HCT116 (cell line): ENCODE data around the gene RCAN2. TPM values are rescaled to one million over a fixed set of nuclear protein-coding genes. Genes with fewer than 3 reads are reported as not detected.

Source experiments
- ATAC-seq: fragments of 200-7000 bp; cut with Tn5 transposase; 2 replicates; pipeline ENCODE4 v1.9.1; 2020; ENCODE audit warnings: mild to moderate bottlenecking, moderate library complexity
- BruUV-seq: library from RNA; stranded (reverse); fragments of 400-500 nt; replicated peaks from 2 replicates; lab custom pipeline; 2021; lab: Mats Ljungman, UMichigan
- CTCF ChIA-PET: fragments of 300-600 bp; sonication (Branson Sonifier 250); formaldehyde crosslinking; loops from one replicate; lab custom pipeline; 2021; ENCODE audit warnings: antibody characterized with exemption; lab: Charles Lee
- POLR2A ChIA-PET: fragments of 300-600, 350-600 bp; sonication (Branson Sonifier 250); formaldehyde crosslinking; loops from one replicate; lab custom pipeline; 2021; ENCODE audit warnings: antibody characterized with exemption; lab: Charles Lee
- RAD21 ChIA-PET, 2 experiments: fragments of 300-600 bp; sonication (Branson Sonifier 250); formaldehyde crosslinking; loops; one replicate each; lab custom pipeline; 2023; ENCODE audit warnings: low total read pairs in 2 of 2; ENCODE audit not compliant: uncharacterized antibody in 2 of 2, unreplicated experiment in 2 of 2, low non-redundant PET in 1 of 2; lab: Charles Lee
- DNase-seq: peaks from one replicate; pipeline ENCODE4 v3.0.0-alpha.2; 2010; ENCODE audit warnings: low read depth, low spot score
- H2AFZ ChIP-seq: fragments of 200-600 bp; shearing (Covaris generic), sonication (generic); 2 replicates; pipeline ENCODE4 v1.6.1; 2017; ENCODE audit warnings: low read depth, mixed run types, mixed read lengths, antibody characterized with exemption, low read length; ENCODE audit not compliant: poor library complexity, severe bottlenecking
- H3K27ac ChIP-seq: 2 replicates; pipeline ENCODE4 v1.5.1; 2012; ENCODE audit warnings: low read depth, low read length
- H3K27me3 ChIP-seq: fragments of 200-600 bp; sonication (generic); 2 replicates; pipeline ENCODE4 v1.6.1; 2016; ENCODE audit warnings: mixed run types, low read length, mixed read lengths; ENCODE audit not compliant: insufficient read depth
- H3K36me3 ChIP-seq, 2 experiments: fragments of 200-500 bp in 1 of 2; fragments of 200-600 bp in 1 of 2; sonication (Bioruptor generic) in 1 of 2; sonication (generic) in 1 of 2; 2 replicates each; pipeline versions ENCODE4 v1.5.1 to v1.6.1; 2014 to 2016; ENCODE audit warnings: low read length in 2 of 2, inconsistent platforms in 1 of 2, mixed read lengths in 1 of 2, mixed run types in 1 of 2; ENCODE audit not compliant: insufficient read depth in 2 of 2, control insufficient read depth in 1 of 2
- H3K4me1 ChIP-seq, 2 experiments: fragments of 200-600 bp in 1 of 2; sonication (generic) in 1 of 2; 2 replicates each; pipeline versions ENCODE4 v1.5.1 to v1.6.1; 2012 to 2017; ENCODE audit warnings: low read length in 2 of 2, inconsistent platforms in 1 of 2, mild to moderate bottlenecking in 1 of 2, mixed read lengths in 1 of 2, mixed run types in 1 of 2, moderate library complexity in 1 of 2; ENCODE audit not compliant: insufficient read depth in 2 of 2, control insufficient read depth in 1 of 2
- H3K4me2 ChIP-seq: fragments of 200-600 bp; sonication (generic); 2 replicates; pipeline ENCODE4 v1.6.1; 2017; ENCODE audit warnings: mixed run types, low read length, mixed read lengths
- H3K4me3 ChIP-seq, 2 experiments: fragments of 200-600 bp in 1 of 2; sonication (generic) in 1 of 2; replicated peaks in 1 of 2; 2 replicates each; pipeline ENCODE4 v1.5.1; 2011 to 2016; ENCODE audit warnings: low read length in 2 of 2, control low read depth in 1 of 2, low read depth in 1 of 2, mild to moderate bottlenecking in 1 of 2, mixed read lengths in 1 of 2, mixed run types in 1 of 2
- H3K79me2 ChIP-seq: fragments of 200-600 bp; sonication (generic); 2 replicates; pipeline ENCODE4 v1.6.1; 2017; ENCODE audit warnings: mild to moderate bottlenecking, mixed run types, low read length, moderate library complexity, mixed read lengths; ENCODE audit not compliant: insufficient read depth
- H3K9ac ChIP-seq: fragments of 200-600 bp; sonication (generic); 2 replicates; pipeline ENCODE4 v1.6.1; 2016; ENCODE audit warnings: low read length, mixed read lengths
- H3K9me2 ChIP-seq: fragments of 200-600 bp; sonication (generic), shearing (Covaris generic); 2 replicates; pipeline ENCODE4 v1.6.1; 2017; ENCODE audit warnings: mixed run types, mild to moderate bottlenecking, moderate library complexity; ENCODE audit not compliant: insufficient read depth
- H3K9me3 ChIP-seq, 2 experiments: fragments of 200-500 bp in 1 of 2; fragments of 200-600 bp in 1 of 2; sonication (Bioruptor generic) in 1 of 2; sonication (generic) in 1 of 2; 2 replicates each; pipeline ENCODE4 v1.6.1; 2014 to 2017; ENCODE audit warnings: low read length in 2 of 2, mixed read lengths in 2 of 2, inconsistent platforms in 1 of 2, low read depth in 1 of 2, mild to moderate bottlenecking in 1 of 2, mixed run types in 1 of 2, moderate library complexity in 1 of 2; ENCODE audit not compliant: control insufficient read depth in 1 of 2, insufficient read depth in 1 of 2
- H4K20me1 ChIP-seq: fragments of 200-600 bp; sonication (generic), shearing (Covaris generic); 2 replicates; pipeline ENCODE4 v1.6.1; 2017; ENCODE audit warnings: mixed run types, mild to moderate bottlenecking, moderate library complexity; ENCODE audit not compliant: insufficient read depth
- ATF3 ChIP-seq: IDR thresholded peaks from 2 replicates; pipeline ENCODE4 v1.6.1; 2012
- EGR1 ChIP-seq: IDR thresholded peaks from 2 replicates; pipeline ENCODE4 v1.6.1; 2012; ENCODE audit warnings: low read depth
- ELF1 ChIP-seq: IDR thresholded peaks from 2 replicates; pipeline ENCODE4 v1.6.1; 2012; ENCODE audit warnings: low read depth, borderline replicate concordance
- EZH2 ChIP-seq: fragments of 200-600 bp; sonication (generic); IDR thresholded peaks from 2 replicates; pipeline ENCODE4 v1.6.1; 2017; ENCODE audit warnings: antibody characterized with exemption, mixed run types
- EZH2phosphoT487 ChIP-seq: fragments of 200-600 bp; IDR thresholded peaks from 2 replicates; pipeline ENCODE4 v1.6.1; 2018; ENCODE audit warnings: antibody characterized with exemption, borderline replicate concordance
- FOSL1 ChIP-seq: IDR thresholded peaks from 2 replicates; pipeline ENCODE4 v1.6.1; 2012; ENCODE audit warnings: low read depth
- JUND ChIP-seq: IDR thresholded peaks from 2 replicates; pipeline ENCODE4 v1.6.1; 2012
- POLR2A ChIP-seq: IDR thresholded peaks from 2 replicates; pipeline ENCODE4 v1.7.0; 2011; ENCODE audit warnings: borderline replicate concordance; ENCODE audit not compliant: insufficient read depth, insufficient read length; ENCODE audit errors: extremely low read depth
- POLR2AphosphoS5 ChIP-seq: IDR thresholded peaks from 2 replicates; pipeline ENCODE4 v1.6.1; 2011; ENCODE audit warnings: mild to moderate bottlenecking, low read depth, low read length, moderate library complexity
- REST ChIP-seq: IDR thresholded peaks from 2 replicates; pipeline ENCODE4 v1.6.1; 2012; ENCODE audit warnings: low read depth
- SIN3A ChIP-seq: IDR thresholded peaks from 2 replicates; pipeline ENCODE4 v1.6.1; 2012; ENCODE audit warnings: low read depth
- SP1 ChIP-seq: IDR thresholded peaks from 2 replicates; pipeline ENCODE4 v1.6.1; 2012; ENCODE audit warnings: low read depth
- SRF ChIP-seq: IDR thresholded peaks from 2 replicates; pipeline ENCODE4 v1.6.1; 2012; ENCODE audit warnings: low read depth
- TCF7L2 ChIP-seq: IDR thresholded peaks from 2 replicates; pipeline ENCODE4 v1.7.0; 2011; ENCODE audit warnings: borderline replicate concordance, inconsistent platforms; ENCODE audit not compliant: insufficient read depth, insufficient read length; ENCODE audit errors: extremely low read depth
- YY1 ChIP-seq: IDR thresholded peaks from 2 replicates; pipeline ENCODE4 v1.6.1; 2011; ENCODE audit warnings: low read length, low read depth, moderate library complexity, mild to moderate bottlenecking; ENCODE audit not compliant: insufficient replicate concordance; ENCODE audit errors: extremely low read depth
- ZBTB33 ChIP-seq: IDR thresholded peaks from 2 replicates; pipeline ENCODE4 v1.6.1; 2011; ENCODE audit warnings: mild to moderate bottlenecking, low read length, moderate library complexity; ENCODE audit not compliant: insufficient replicate concordance; ENCODE audit errors: extremely low read depth
- ZNF274 ChIP-seq: fragments of 200-500 bp; sonication (Bioruptor generic); IDR thresholded peaks from 2 replicates; pipeline ENCODE4 v1.6.1; 2014; ENCODE audit warnings: mild to moderate bottlenecking, low read depth, low read length, inconsistent platforms
- intact Hi-C: fragments of 100-400 bp; cut with micrococcal nuclease; formaldehyde crosslinking; loops from 2 replicates; pipeline ENCODE4 v1.10.0; 2022
- total RNA-seq: library from RNA; stranded (reverse); gene quantifications from one replicate; pipeline ENCODE4 v1.2.1, GENCODE V29; 2021; ENCODE audit not compliant: unreplicated experiment

Gene RCAN2
- total RNA-seq, 1 experiment from 2014 or later, result 0.57 TPM

- H3K27me3 ChIP-seq, result peaks cover 16% of the 10 kb centered on the region; the same call in 1 of the 2 replicates
- no peaks in the 10 kb centered on the region for H3K36me3 ChIP-seq
- ATAC-seq (no peak), DNase-seq (no peak)
- H3K4me1 ChIP-seq, result no peaks in the 10 kb centered on the region
- no peaks in the 10 kb centered on the region for H3K9me2 ChIP-seq
- BruUV-seq, result no TSS peak
- ChIA-PET CTCF (no interaction called here), POLR2A (no interaction called here), RAD21 (no interaction called here)
- H3K27ac ChIP-seq, result no peak overlapping the region
- no peak overlapping the region for H3K9ac ChIP-seq
- no peaks in the 10 kb centered on the region for H3K79me2 ChIP-seq
- intact Hi-C loops, result no loop called here
- no peaks in the 10 kb centered on the region for H3K9me3 ChIP-seq
- no peak overlapping the region for H2AFZ ChIP-seq
- no peaks in the 10 kb centered on the region for H4K20me1 ChIP-seq
- no peak overlapping the region for H3K4me2 ChIP-seq
- TF ChIP-seq FOSL1 (no peak), YY1 (no peak), ELF1 (no peak), ATF3 (no peak), ZNF274 (no peak), POLR2AphosphoS5 (no peak), EGR1 (no peak), TCF7L2 (no peak), EZH2 (no peak), POLR2A (no peak), SIN3A (no peak), ZBTB33 (no peak), REST (no peak), EZH2phosphoT487 (no peak), SRF (no peak), SP1 (no peak), JUND (no peak)
- no peak overlapping the region for H3K4me3 ChIP-seq
These were observed 163.5 kb downstream of the RCAN2 start for GRCh38 chr6:46327779-46328178.
